GM19239 (cell line): ENCODE measurements around the gene HMX3.

Experiments used
- DNase-seq: peaks from one replicate; pipeline ENCODE4 v3.0.0; 2011; ENCODE audit warnings: low spot score; ENCODE audit not compliant: insufficient read length
- FAIRE-seq: peaks from 2 replicates; lab custom pipeline; 2011; peaks lifted over from hg19 to GRCh38; lab: Jason Lieb, UNC

HMX3 gene

GRCh38 chr10:123133541-123134342 is 2.0 kb upstream of the HMX3 start:
- DNase-seq, result no peak
- FAIRE-seq, result no peak

GRCh38 chr10:123134343-123134914 is 1.3 kb upstream of the HMX3 start:
- no peak for DNase-seq
- no peak for FAIRE-seq

GRCh38 chr10:123134915-123135414 is 805 bp upstream of the HMX3 start:
- no peak for FAIRE-seq
- no peak for DNase-seq

GRCh38 chr10:123136221-123136805 is 543 bp downstream of the HMX3 start:
- FAIRE-seq (no peak), DNase-seq (no peak)

- DNase-seq (no peak), FAIRE-seq (no peak)
Measured at GRCh38 chr10:123136806-123137642, 1.3 kb downstream of the HMX3 start.

- DNase-seq (no peak), FAIRE-seq (no peak)
Measured at GRCh38 chr10:123139165-123139520, 3.4 kb downstream of the HMX3 start.

- DNase-seq (no peak), FAIRE-seq (no peak)
Measured at GRCh38 chr10:123139521-123140163, 3.9 kb downstream of the HMX3 start.

- DNase-seq, result no peak
- no peak for FAIRE-seq
Measured at GRCh38 chr10:123140164-123140982, 4.6 kb downstream of the HMX3 start.

GRCh38 chr10:123140983-123141390 is 5.2 kb downstream of the HMX3 start:
- DNase-seq (no peak), FAIRE-seq (no peak)

- FAIRE-seq, result no peak
Measured at GRCh38 chr10:123141791-123142700, 6.3 kb downstream of the HMX3 start.

GRCh38 chr10:123142701-123143161 is 7.0 kb downstream of the HMX3 start:
- FAIRE-seq, result no peak
- no peak for DNase-seq

More at GRCh38 chr10:123141791-123142700, 6.3 kb downstream of the HMX3 start:
- DNase-seq, result no peak

- no peak for FAIRE-seq
- no peak for DNase-seq
Measured at GRCh38 chr10:123143162-123143824, 7.5 kb downstream of the HMX3 start.

- FAIRE-seq (no peak), DNase-seq (no peak)
Measured at GRCh38 chr10:123143825-123144168, 8.0 kb downstream of the HMX3 start.

GRCh38 chr10:123144697-123145541 is 9.1 kb downstream of the HMX3 start:
- no peak for DNase-seq
- no peak for FAIRE-seq

- FAIRE-seq (no peak), DNase-seq (no peak)
Measured at GRCh38 chr10:123145542-123146012, 9.8 kb downstream of the HMX3 start.

- DNase-seq (no peak), FAIRE-seq (no peak)
Measured at GRCh38 chr10:123146013-123146893, 10.5 kb downstream of the HMX3 start.
